K562 (cell line): ENCODE results near the gene ISY1. TPM values are rescaled to one million over a fixed set of nuclear protein-coding genes. Genes with fewer than 3 reads are reported as not detected.

Source experiments
- ATAC-seq: fragments of 200-7000 bp; cut with Tn5 transposase; 3 replicates; pipeline ENCODE4 v1.9.1; 2020; ENCODE audit warnings: moderate library complexity
- BruUV-seq: library from RNA; stranded (reverse); fragments of 400-500 nt; replicated peaks from 2 replicates; lab custom pipeline; 2021; lab: Mats Ljungman, UMichigan
- CTCF ChIA-PET: fragments of 300-600 bp; formaldehyde crosslinking; extraction: SDS; loops from one replicate; lab custom pipeline; 2021; ENCODE audit warnings: low intra/inter-chr PET ratio; lab: Yijun Ruan, JAX
- POLR2A ChIA-PET: fragments of 300-600, 350-650 bp; sonication (Branson Sonifier 250); formaldehyde crosslinking; extraction: SDS; loops from one replicate; lab custom pipeline; 2021; ENCODE audit warnings: antibody characterized with exemption, inconsistent platforms; lab: Yijun Ruan, JAX
- DNase-seq, 4 experiments: peaks; one replicate each; pipeline versions ENCODE4 v3.0.0 to v3.0.0-alpha.2; 2011 to 2018; ENCODE audit warnings: low spot score in 3 of 4, mixed read lengths in 3 of 4; ENCODE audit errors: extremely low read depth in 1 of 4
- FAIRE-seq: peaks from 2 replicates; lab custom pipeline; 2011; peaks lifted over from hg19 to GRCh38; lab: Jason Lieb, UNC
- H2AFZ ChIP-seq: 2 replicates; pipeline ENCODE4 v1.6.0; 2011; ENCODE audit warnings: low read depth, low read length, control low read depth, inconsistent platforms
- H3K27ac ChIP-seq: fragments of 200-600 bp; 3 replicates; pipeline ENCODE4 v1.8.0; 2011; ENCODE audit warnings: low read depth, mild to moderate bottlenecking, control low read depth, inconsistent platforms, low read length, moderate library complexity, mixed read lengths; ENCODE audit errors: extremely low read depth
- H3K27me3 ChIP-seq, 2 experiments: fragments of 300-600 bp in 1 of 2; 2 replicates in 1 of 2; 3 replicates in 1 of 2; pipeline versions ENCODE4 v1.6.0 to v1.8.0; 2011; ENCODE audit warnings: inconsistent platforms in 2 of 2, low read length in 2 of 2, mild to moderate bottlenecking in 1 of 2, mixed read lengths in 1 of 2, moderate library complexity in 1 of 2; ENCODE audit not compliant: control insufficient read depth in 2 of 2, insufficient read depth in 2 of 2
- H3K36me3 ChIP-seq: fragments of 300-600 bp; 3 replicates; pipeline ENCODE4 v1.8.0; 2011; ENCODE audit warnings: mild to moderate bottlenecking, low read length, inconsistent platforms; ENCODE audit not compliant: control insufficient read depth, insufficient read depth
- H3K4me1 ChIP-seq, 2 experiments: fragments of 200-600 bp in 1 of 2; replicated peaks in 1 of 2; 2 replicates in 1 of 2; 3 replicates in 1 of 2; pipeline versions ENCODE4 v1.5.1 to v1.8.0; 2011; ENCODE audit warnings: inconsistent platforms in 2 of 2, low read length in 2 of 2, mild to moderate bottlenecking in 1 of 2, mixed read lengths in 1 of 2, moderate library complexity in 1 of 2; ENCODE audit not compliant: control insufficient read depth in 2 of 2, insufficient read depth in 2 of 2
- H3K4me2 ChIP-seq: 2 replicates; pipeline ENCODE4 v1.6.1; 2011; ENCODE audit warnings: low read length, control low read depth, inconsistent platforms, mixed read lengths; ENCODE audit not compliant: insufficient read depth
- H3K4me3 ChIP-seq: fragments of 200-600 bp; sonication (generic), shearing (Covaris generic); 2 replicates; pipeline ENCODE4 v1.5.1; 2016; ENCODE audit warnings: control low read depth, inconsistent platforms
- H3K79me2 ChIP-seq: fragments of 200-600 bp; 3 replicates; pipeline ENCODE4 v1.8.0; 2011; ENCODE audit warnings: low read length, inconsistent platforms; ENCODE audit not compliant: control insufficient read depth, insufficient read depth
- H3K9ac ChIP-seq, 2 experiments: 2 replicates each; pipeline versions ENCODE4 v1.6.0 to v1.6.1; 2011; ENCODE audit warnings: low read depth in 2 of 2, low read length in 2 of 2, control low read depth in 1 of 2, inconsistent platforms in 1 of 2, mild to moderate bottlenecking in 1 of 2, mixed read lengths in 1 of 2; ENCODE audit not compliant: insufficient read depth in 1 of 2
- H3K9me1 ChIP-seq: one replicate; pipeline ENCODE4 v1.6.0; 2011; ENCODE audit warnings: inconsistent platforms, mild to moderate bottlenecking, low read length, moderate library complexity; ENCODE audit not compliant: control insufficient read depth, insufficient read depth
- H3K9me3 ChIP-seq: replicated peaks from 2 replicates; pipeline ENCODE4 v1.5.1; 2011; ENCODE audit warnings: low read depth, low read length, inconsistent platforms; ENCODE audit not compliant: control insufficient read depth, insufficient read depth
- H4K20me1 ChIP-seq: replicated peaks from 2 replicates; pipeline ENCODE4 v1.6.1; 2011; ENCODE audit warnings: low read length, inconsistent platforms, mixed read lengths; ENCODE audit not compliant: control insufficient read depth, insufficient read depth
- CBFA2T2 ChIP-seq: fragments of 450-650 bp; conservative IDR thresholded peaks from 2 replicates; pipeline ENCODE4 v1.6.1; 2017; ENCODE audit warnings: mild to moderate bottlenecking
- CBFA2T3 ChIP-seq: fragments of 450-650 bp; IDR thresholded peaks from 2 replicates; pipeline ENCODE4 v1.6.1; 2017
- CBX8 ChIP-seq: fragments of 200-600 bp; sonication (generic); IDR thresholded peaks from 2 replicates; pipeline ENCODE4 v1.6.1; 2012; ENCODE audit warnings: borderline replicate concordance, mixed run types, low read depth, mild to moderate bottlenecking, moderate library complexity, mixed read lengths, low read length, control low read depth, inconsistent platforms; ENCODE audit not compliant: poor library complexity, severe bottlenecking; ENCODE audit errors: extremely low read depth
- DPF2 ChIP-seq: fragments of 450-650 bp; IDR thresholded peaks from 2 replicates; pipeline ENCODE4 v1.6.1; 2016
- EP300 ChIP-seq: IDR thresholded peaks from 2 replicates; pipeline ENCODE4 v1.6.1; 2012; ENCODE audit warnings: low read length, improper control_type of control experiment
- FOXM1 ChIP-seq, 2 experiments: fragments of 450-650 bp in 1 of 2; sonication (generic) in 1 of 2; formaldehyde crosslinking in 1 of 2; IDR thresholded peaks; 2 replicates each; pipeline versions ENCODE4 v1.6.1 to v1.9.0; 2017 to 2022; ENCODE audit warnings: low read depth in 2 of 2, mild to moderate bottlenecking in 2 of 2, missing genetic modification reagents in 1 of 2, moderate library complexity in 1 of 2
- HDAC1 ChIP-seq, 2 experiments: fragments of 450-650 bp; IDR thresholded peaks; 2 replicates each; pipeline ENCODE4 v1.6.1; 2016 to 2017; ENCODE audit warnings: inconsistent platforms in 1 of 2, mild to moderate bottlenecking in 1 of 2, moderate library complexity in 1 of 2
- ILK ChIP-seq: fragments of 450-650 bp; IDR thresholded peaks from 2 replicates; pipeline ENCODE4 v1.6.1; 2016; ENCODE audit warnings: missing genetic modification characterization, low read depth, mild to moderate bottlenecking, missing compliant biosample characterization, moderate library complexity, borderline replicate concordance
- KDM1A ChIP-seq, 2 experiments: fragments of 450-650 bp; IDR thresholded peaks; 2 replicates each; pipeline ENCODE4 v1.6.1; 2016; ENCODE audit warnings: mild to moderate bottlenecking in 2 of 2
- LEF1 ChIP-seq: fragments of 450-650 bp; IDR thresholded peaks from 2 replicates; pipeline ENCODE4 v1.6.1; 2016; ENCODE audit warnings: mild to moderate bottlenecking
- MAZ ChIP-seq, 2 experiments: fragments of 450-650 bp in 1 of 2; sonication (generic) in 1 of 2; formaldehyde crosslinking; IDR thresholded peaks in 1 of 2; conservative IDR thresholded peaks in 1 of 2; 2 replicates each; pipeline versions ENCODE4 v1.4.0 to v1.5.0; 2020; ENCODE audit warnings: mild to moderate bottlenecking in 1 of 2, missing genetic modification reagents in 1 of 2
- NCOR1 ChIP-seq: fragments of 450-650 bp; IDR thresholded peaks from 2 replicates; pipeline ENCODE4 v1.6.1; 2016; ENCODE audit warnings: mild to moderate bottlenecking, moderate library complexity
- RBM25 ChIP-seq: fragments of 200-400 bp; formaldehyde crosslinking; IDR thresholded peaks from 2 replicates; pipeline ENCODE4 v1.6.1; 2018; ENCODE audit warnings: low read length, low read depth, moderate library complexity; ENCODE audit not compliant: severe bottlenecking
- RCOR1 ChIP-seq, 2 experiments: IDR thresholded peaks; 2 replicates each; pipeline ENCODE4 v1.6.1; 2012; ENCODE audit warnings: low read depth in 2 of 2, low read length in 2 of 2, borderline replicate concordance in 1 of 2, improper control_type of control experiment in 1 of 2
- SOX6 ChIP-seq: fragments of 450-650 bp; IDR thresholded peaks from 2 replicates; pipeline ENCODE4 v1.6.1; 2014; ENCODE audit warnings: mild to moderate bottlenecking
- TBP ChIP-seq: optimal IDR thresholded peaks from 2 replicates; pipeline ENCODE3; 2011; ENCODE audit warnings: low read depth, low read length, improper control_type of control experiment
- TCF3 ChIP-seq: sonication (generic); formaldehyde crosslinking; IDR thresholded peaks from 2 replicates; pipeline ENCODE4 v1.4.0; 2020; ENCODE audit warnings: mild to moderate bottlenecking, missing genetic modification reagents
- TEAD4 ChIP-seq, 2 experiments: sonication (generic) in 1 of 2; formaldehyde crosslinking in 1 of 2; IDR thresholded peaks; 2 replicates each; pipeline versions ENCODE4 v1.6.1 to v1.8.0; 2012 to 2022; ENCODE audit warnings: borderline replicate concordance in 1 of 2, inconsistent platforms in 1 of 2, low read length in 1 of 2, mild to moderate bottlenecking in 1 of 2, missing genetic modification reagents in 1 of 2
- XRCC5 ChIP-seq: fragments of 200-400 bp; formaldehyde crosslinking; IDR thresholded peaks from 2 replicates; pipeline ENCODE4 v1.6.1; 2017; ENCODE audit warnings: low read depth, mild to moderate bottlenecking, low read length
- ZNF507 ChIP-seq: conservative IDR thresholded peaks from 2 replicates; pipeline ENCODE4 v1.6.1; 2017; ENCODE audit warnings: missing genetic modification characterization, missing compliant biosample characterization
- WGBS: fragments of 100-300 bp; shearing (Covaris generic); methylation state at CpG from one replicate; pipeline ENCODE4 v1.1.6; 2016; ENCODE audit warnings: low coverage, mixed read lengths; ENCODE audit not compliant: insufficient coverage; ENCODE audit errors: missing lambda C conversion rate; 5-methylcytosine and 5-hydroxymethylcytosine counted together
- in situ Hi-C: fragments of 300-500 bp; cut with MboI; formaldehyde crosslinking; loops from 4 replicates; pipeline ENCODE4 v1.15.0; 2018; ENCODE audit warnings: inconsistent platforms, mixed read lengths
- intact Hi-C: fragments of 100-400 bp; cut with micrococcal nuclease; formaldehyde crosslinking; loops from 2 replicates; pipeline ENCODE4 v1.14.2; 2022
- polyA plus RNA-seq, 8 experiments: library from polyadenylated mRNA; depleted of rRNA in 4 of 8; stranded (reverse) in 5 of 8; unstranded in 3 of 8; fragments of >200 nt; fragmentation: Nextera tagmentation in 2 of 8; fragmentation: Illumina TruSeq in 1 of 8; extraction: Ambion mirVana in 2 of 8; extraction: Trizol in 1 of 8; gene quantifications; 2 replicates each; pipeline versions ENCODE4 v1.2.1 to v1.2.3, GENCODE V29; 2011 to 2014; ENCODE audit warnings: inconsistent platforms in 1 of 8, missing spikeins in 1 of 8
- total RNA-seq, 7 experiments: library from RNA; depleted of rRNA in 6 of 7; stranded (reverse); fragments of >200 nt in 6 of 7; fragmentation: Illumina TruSeq in 2 of 7; extraction: Trizol in 2 of 7; gene quantifications; 2 replicates each; pipeline versions ENCODE4 v1.2.1 to v1.2.3, GENCODE V29; 2011 to 2021; ENCODE audit warnings: low replicate concordance in 1 of 7
- TF ChIP-seq, protein P1 (sequence below): IDR thresholded peaks from 3 replicates; pipeline ENCODE4 v1.6.1; 2011; ENCODE audit warnings: borderline replicate concordance, mild to moderate bottlenecking; ENCODE audit not compliant: insufficient read length, insufficient read depth

ISY1 gene
- total and polyA plus RNA-seq, 9 of the 15 experiments (the other 6 are each of a cell fraction or from before 2014, with no cell fraction given): 23.5 to 50.0 (median 32.9) TPM

DNA sequence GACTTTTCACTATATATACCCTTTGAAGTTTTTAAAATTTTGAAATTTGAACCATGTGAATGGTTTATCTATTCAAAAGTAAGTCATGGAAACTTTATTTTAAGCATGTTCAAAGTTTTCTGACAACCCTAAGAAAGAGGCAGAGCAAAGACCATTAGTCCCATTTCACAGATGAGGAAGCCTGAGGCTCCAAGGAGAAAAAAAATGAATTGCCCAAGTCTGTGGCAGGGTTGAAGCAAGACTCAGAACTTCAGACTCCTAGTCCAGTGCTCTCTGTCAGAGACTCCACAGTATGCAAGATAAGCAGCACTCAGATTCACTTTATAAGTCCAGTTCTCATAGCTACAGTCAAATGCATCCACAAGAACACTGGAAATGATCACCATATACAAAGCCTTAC, 43.7 kb downstream of the ISY1 start (continued):
- TF ChIP-seq TBP (no peak), RBM25 (peak; percentile 96), XRCC5 (no peak)

DNA sequence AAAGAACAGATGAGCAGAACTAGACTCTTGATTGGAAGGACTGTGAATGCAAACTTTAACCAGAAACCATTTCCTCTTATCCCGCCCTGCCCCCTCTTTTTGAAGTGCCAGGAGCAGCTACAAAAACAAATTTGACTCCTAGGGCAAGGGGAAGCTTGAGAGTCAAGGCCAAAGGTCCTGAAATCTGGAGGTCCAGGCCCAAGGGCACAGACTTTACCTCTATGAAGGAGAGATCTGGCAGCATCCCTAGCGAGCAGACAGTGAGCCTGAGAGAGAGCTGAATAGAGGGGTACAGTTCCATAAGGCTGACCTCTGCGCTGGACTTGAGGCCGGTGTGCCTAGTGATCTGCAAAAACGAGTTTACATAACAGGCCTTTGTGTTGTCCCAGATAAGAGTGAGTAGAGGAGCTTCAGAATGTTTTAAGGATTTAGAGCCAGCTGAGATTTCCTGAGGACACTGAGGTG, 44.3 kb downstream of the ISY1 start:
- Histone ChIP-seq H3K27ac (no peak overlapping the region), H4K20me1 (no peaks in the 10 kb centered on the region), H3K27me3 (no peaks in the 10 kb centered on the region), H3K9ac (peak overlapping the region in 1 of 2 experiments; percentile 27; a peak in 1 of 4 replicates), H3K9me1 (no peaks in the 10 kb centered on the region), H3K79me2 (peaks cover 15% of the 10 kb centered on the region; the same call in 2 of the 3 replicates), H2AFZ (no peak overlapping the region), H3K4me3 (no peak overlapping the region), H3K4me2 (no peak overlapping the region), H3K36me3 (no peaks in the 10 kb centered on the region; the same call in 2 of the 3 replicates), H3K9me3 (no peaks in the 10 kb centered on the region), H3K4me1 (peaks cover 20 to 22% of the 10 kb centered on the region in 2 experiments)
- ChIA-PET CTCF (no interaction called here), POLR2A (interaction anchor here (0.7 to 1.3 kb wide), 3 partner anchors 10 to 497 kb away, joined by 3 to 4 read pairs (median 3); no protein-coding TSS in a partner anchor)
- DNase-seq (no peak), ATAC-seq (no peak), FAIRE-seq (no peak)
- intact Hi-C loops: no loop called here
- WGBS: 4% methylated on average over 4 of the region's 5 CpGs
- in situ Hi-C loops: no loop called here
- no TSS peak for BruUV-seq
- TF ChIP-seq SOX6 (peak; percentile 62), TEAD4 (IDR thresholded peaks at IDR 0.05; ENCODE audit: low read length) (peak; percentile 26; the same call in 1 of the 2 replicates), TEAD4 (CRISPR knock-in tag; IDR thresholded peaks at IDR 0.05; ENCODE audit: borderline replicate concordance) (no peak), EP300 (0 out of 2 replicates have a peak, but pooled peaks have one; percentile 20), ILK (tag) (no peak), FOXM1 (IDR thresholded peaks at IDR 0.05; ENCODE audit: low read depth) (peak; percentile 29; the same call in 1 of the 2 replicates), FOXM1 (CRISPR knock-in tag; IDR thresholded peaks at IDR 0.05; ENCODE audit: low read depth) (no peak), LEF1 (0 out of 2 replicates have a peak, but pooled peaks have one; percentile 7), CBFA2T3 (peak; percentile 73), ZNF507 (no peak), MAZ (CRISPR knock-in tag; conservative IDR thresholded peaks at IDR 0.05 in 1 of 2, IDR thresholded peaks at IDR 0.05 in 1 of 2) (0 out of 4 replicates have a peak, but pooled peaks of 1 of the 2 experiments have one; percentile 11), DPF2 (peak; percentile 11; the same call in 1 of the 2 replicates), CBX8 (no peak), TCF3 (CRISPR knock-in tag) (0 out of 2 replicates have a peak, but pooled peaks have one; percentile 22), HDAC1 (IDR thresholded peaks at IDR 0.05) (peak in 1 of 2 experiments; percentile 65; a peak in 2 of 4 replicates), NCOR1 (peak; percentile 21; the same call in 1 of the 2 replicates), RCOR1 (IDR thresholded peaks at IDR 0.05; ENCODE audit: borderline replicate concordance in 1 of 2, low read depth in 2 of 2, low read length in 2 of 2) (peak; percentile 67 to 96; a peak in 3 of 4 replicates), CBFA2T2 (peak; percentile 49; the same call in 1 of the 2 replicates), KDM1A (IDR thresholded peaks at IDR 0.05) (peak; percentile 86 to 91)
- TF ChIP-seq, protein P1, sequence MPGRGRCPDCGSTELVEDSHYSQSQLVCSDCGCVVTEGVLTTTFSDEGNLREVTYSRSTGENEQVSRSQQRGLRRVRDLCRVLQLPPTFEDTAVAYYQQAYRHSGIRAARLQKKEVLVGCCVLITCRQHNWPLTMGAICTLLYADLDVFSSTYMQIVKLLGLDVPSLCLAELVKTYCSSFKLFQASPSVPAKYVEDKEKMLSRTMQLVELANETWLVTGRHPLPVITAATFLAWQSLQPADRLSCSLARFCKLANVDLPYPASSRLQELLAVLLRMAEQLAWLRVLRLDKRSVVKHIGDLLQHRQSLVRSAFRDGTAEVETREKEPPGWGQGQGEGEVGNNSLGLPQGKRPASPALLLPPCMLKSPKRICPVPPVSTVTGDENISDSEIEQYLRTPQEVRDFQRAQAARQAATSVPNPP: no peak
